NCI-H146 (cell line): ENCODE data around the gene TAS2R3.
"Not testable (repeated sequence)": the region's sequence is repeated elsewhere in the genome, so short reads cannot be mapped to it uniquely, and the experiment has no call there.

Experiments
- DNase-seq: peaks from one replicate; lab custom pipeline; 2025; lab: John Stamatoyannopoulos, UW

Gene TAS2R3

GRCh38 chr7:141763797-141764196, at the start of gene TAS2R3:
Gene TAS2R3 (plus strand): TSS chr7:141764097. CDS start chr7:141764159, 62 bp downstream.
- DNase-seq, result no peak

- DNase-seq, result no peak
Measured at GRCh38 chr7:141714571-141714970, 49.3 kb upstream of the TAS2R3 start.

- DNase-seq, result no peak
Measured at GRCh38 chr7:141715018-141715417, 48.9 kb upstream of the TAS2R3 start.

- DNase-seq, result no peak
Measured at GRCh38 chr7:141715794-141716689, 47.9 kb upstream of the TAS2R3 start.

- DNase-seq, result no peak
Measured at GRCh38 chr7:141717450-141717849, 46.4 kb upstream of the TAS2R3 start.

- no peak for DNase-seq
Measured at GRCh38 chr7:141722529-141722928, 41.4 kb upstream of the TAS2R3 start.

- DNase-seq, result no peak
Measured at GRCh38 chr7:141729020-141729419, 34.9 kb upstream of the TAS2R3 start.

GRCh38 chr7:141731476-141732149, 32.3 kb upstream of the TAS2R3 start:
- DNase-seq, result no peak

- DNase-seq, result peak; percentile 69
Measured at GRCh38 chr7:141737118-141737835, 26.6 kb upstream of the TAS2R3 start.

- DNase-seq, result peak; percentile 99
Measured at GRCh38 chr7:141737836-141738591, 25.9 kb upstream of the TAS2R3 start, which contains the start of gene SSBP1. Gene SSBP1 (plus strand): TSS chr7:141738358. CDS start chr7:141739167, 809 bp downstream.

GRCh38 chr7:141738592-141739013, 25.3 kb upstream of the TAS2R3 start:
- no peak for DNase-seq

GRCh38 chr7:141739250-141739649, 24.6 kb upstream of the TAS2R3 start:
- no peak for DNase-seq

- no peak for DNase-seq
Measured at GRCh38 chr7:141742229-141742628, 21.7 kb upstream of the TAS2R3 start.

GRCh38 chr7:141744131-141744530, 19.8 kb upstream of the TAS2R3 start:
- no peak for DNase-seq

GRCh38 chr7:141748396-141748795, 15.5 kb upstream of the TAS2R3 start:
- no peak for DNase-seq

GRCh38 chr7:141751904-141752303, 12.0 kb upstream of the TAS2R3 start:
- not testable (repeated sequence) for DNase-seq

- no peak for DNase-seq
Measured at GRCh38 chr7:141752634-141753033, 11.3 kb upstream of the TAS2R3 start.

GRCh38 chr7:141754939-141755338, 9.0 kb upstream of the TAS2R3 start:
- DNase-seq, result peak; percentile 35

- not testable (repeated sequence) for DNase-seq
Measured at GRCh38 chr7:141770083-141770583, 6.2 kb downstream of the TAS2R3 start.

GRCh38 chr7:141776374-141776773, 12.5 kb downstream of the TAS2R3 start, which contains the start of gene TAS2R4:
Gene TAS2R4 (plus strand): TSS chr7:141776674. CDS start chr7:141778489, 1,815 bp downstream.
- DNase-seq, result no peak
